ENCODE measurements around the gene PPIL3.
A peak's percentile ranks its signal among the peaks of the same experiment; 100 is the strongest.

The PPIL3 gene

GRCh38 chr2:200860092-200860795 is 28.6 kb downstream of the PPIL3 start:
- no peak for DNase-seq

DNA sequence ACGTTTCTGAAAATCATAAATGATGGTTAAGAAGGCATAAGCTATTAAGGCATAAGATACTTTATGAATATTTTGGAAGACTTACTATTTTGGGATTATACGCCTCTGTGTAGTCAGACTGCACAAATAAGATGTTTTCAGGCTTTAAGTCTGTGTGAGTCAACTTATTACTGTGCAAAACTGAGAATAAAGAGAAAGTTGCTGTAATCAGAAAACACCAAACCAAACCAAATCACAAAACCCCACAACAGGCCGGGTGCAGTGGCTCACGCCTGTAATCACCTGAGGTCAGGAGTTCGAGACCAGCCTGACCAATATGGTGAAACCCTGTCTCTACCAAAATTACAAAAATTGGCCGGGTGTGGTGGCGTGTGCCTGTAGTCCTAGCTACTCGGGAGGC is 32.1 kb downstream of the PPIL3 start:
- DNase-seq = no peak

DNA sequence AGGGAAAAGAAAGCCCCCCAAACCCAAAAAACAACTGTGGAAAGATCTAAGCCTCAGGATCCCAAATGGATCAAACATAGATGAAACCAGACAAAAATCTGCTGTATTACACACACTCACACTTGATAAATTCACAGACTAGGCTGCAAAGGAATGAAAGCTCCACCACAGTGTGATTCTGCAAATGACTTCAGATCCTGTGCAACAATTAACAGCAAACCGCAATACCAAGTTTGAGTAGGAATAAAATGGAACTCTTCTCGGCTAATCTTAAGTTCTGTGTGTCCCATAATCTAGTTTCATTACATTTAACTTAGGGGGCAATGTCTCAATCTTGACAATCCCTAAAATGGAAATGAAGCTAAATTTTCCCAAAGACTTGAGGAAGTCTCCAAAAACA is 36.3 kb downstream of the PPIL3 start:
- DNase-seq = no peak

GRCh38 chr2:200851398-200852248 is 37.3 kb downstream of the PPIL3 start:
- DNase-seq = no peak

- DNase-seq = no peak
Measured at GRCh38 chr2:200850512-200851256, 38.2 kb downstream of the PPIL3 start.

DNA sequence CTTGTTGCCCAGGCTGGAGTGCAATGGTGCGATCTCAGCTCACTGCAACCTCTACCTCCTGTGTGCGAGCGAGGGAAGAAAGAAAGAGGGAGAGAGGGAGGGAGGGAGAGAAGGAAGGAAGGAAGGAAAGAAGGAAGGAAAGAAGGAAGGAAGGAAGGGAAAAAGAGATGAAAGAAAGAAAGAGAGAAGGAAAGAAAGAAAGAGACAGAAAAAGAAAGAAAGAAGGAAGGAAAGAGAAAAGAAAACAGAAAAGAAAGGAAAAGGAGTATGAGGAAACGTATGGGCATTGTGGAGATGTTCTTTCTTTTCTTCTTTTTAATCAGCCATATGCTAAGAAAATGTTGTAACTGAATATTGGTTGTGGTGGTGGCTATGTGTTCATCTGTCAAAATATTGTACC is 40.9 kb downstream of the PPIL3 start:
- DNase-seq = no peak

DNA sequence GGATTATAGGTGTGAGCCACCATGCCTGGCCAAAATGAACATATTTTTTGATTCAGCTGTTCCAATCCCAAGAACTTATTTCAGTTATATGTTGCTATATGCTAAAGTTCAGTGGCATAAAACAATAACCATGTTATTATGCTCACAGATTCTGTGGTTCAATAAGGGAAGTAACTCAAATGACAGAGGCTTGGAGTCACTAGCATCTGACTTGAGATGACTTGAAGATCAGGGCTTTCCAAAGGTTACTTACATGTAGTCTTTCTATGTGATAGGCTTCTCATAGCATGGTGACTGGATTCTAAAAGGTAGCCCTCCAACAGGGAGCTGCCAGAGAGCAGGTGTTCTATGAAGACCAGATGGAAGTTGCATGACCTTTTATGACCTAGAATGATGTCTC is 41.6 kb downstream of the PPIL3 start:
- peak in 1 of 2 experiments; percentile 40 for DNase-seq

- no peak for DNase-seq
Measured at GRCh38 chr2:200845669-200846325, 43.1 kb downstream of the PPIL3 start.

DNA sequence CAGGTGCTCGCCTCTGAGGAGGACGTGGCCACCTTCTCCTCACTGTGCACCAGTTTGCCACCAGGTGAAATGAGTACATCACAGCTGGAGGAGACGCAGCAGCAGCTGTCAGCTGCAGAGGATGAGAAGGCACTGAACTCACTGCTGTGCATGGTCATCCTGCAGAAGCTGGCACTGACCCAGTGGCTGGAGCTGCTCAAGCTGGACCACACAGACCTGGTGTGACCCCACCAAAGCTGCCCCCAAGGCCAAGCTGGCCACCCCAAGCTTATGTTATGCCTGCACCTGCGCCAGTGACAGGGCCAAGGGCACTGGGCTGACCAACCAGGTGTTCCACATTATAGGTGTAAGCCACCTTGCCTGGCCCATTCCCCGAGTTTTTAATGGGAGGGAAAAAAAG is 43.7 kb downstream of the PPIL3 start:
- no peak for DNase-seq

DNA sequence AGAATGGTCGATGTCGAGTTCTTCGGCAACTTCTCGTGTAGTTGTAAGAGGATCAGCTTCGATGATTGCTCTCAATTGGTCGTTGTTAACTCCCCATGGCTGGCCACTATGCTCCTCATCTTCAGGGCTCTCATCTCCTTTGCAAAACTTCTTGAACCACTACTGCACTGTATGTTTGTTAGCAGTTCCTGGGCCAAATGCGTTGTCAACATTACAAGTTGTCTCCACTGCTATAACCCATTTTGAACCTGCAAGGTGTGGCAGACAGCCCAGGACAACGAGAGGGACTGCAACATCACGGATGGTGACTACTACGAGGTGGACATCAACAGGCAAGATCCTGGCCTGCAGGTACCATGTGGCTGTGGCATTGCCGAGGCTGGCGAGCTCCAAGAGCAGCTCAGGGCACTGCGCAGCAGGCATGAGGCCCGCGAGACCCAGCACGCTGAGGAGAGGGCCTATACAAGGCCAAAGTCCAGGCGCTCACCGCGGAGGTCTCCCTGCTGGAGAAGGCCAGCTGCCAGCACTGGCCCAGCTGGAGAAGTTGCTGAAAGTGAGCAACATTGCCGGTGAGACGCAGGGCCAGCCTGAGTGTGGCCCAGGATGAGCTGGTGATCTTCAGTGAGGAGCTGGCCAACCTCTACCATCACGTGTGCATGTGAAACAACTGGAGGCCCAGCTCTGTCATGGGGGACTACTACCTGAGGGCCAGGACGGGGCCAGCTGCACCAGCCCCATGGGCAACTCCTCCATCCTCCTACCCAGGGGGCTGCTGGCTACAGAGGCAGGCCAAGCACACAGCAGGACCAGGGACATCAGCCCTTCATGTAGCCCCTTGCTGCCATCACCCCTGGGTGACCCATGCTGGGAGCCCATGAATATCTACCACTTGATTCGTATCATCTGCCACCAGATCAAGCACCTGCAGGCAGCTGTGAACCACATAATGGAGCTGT is 44.6 kb downstream of the PPIL3 start:
- no peak for DNase-seq

DNA sequence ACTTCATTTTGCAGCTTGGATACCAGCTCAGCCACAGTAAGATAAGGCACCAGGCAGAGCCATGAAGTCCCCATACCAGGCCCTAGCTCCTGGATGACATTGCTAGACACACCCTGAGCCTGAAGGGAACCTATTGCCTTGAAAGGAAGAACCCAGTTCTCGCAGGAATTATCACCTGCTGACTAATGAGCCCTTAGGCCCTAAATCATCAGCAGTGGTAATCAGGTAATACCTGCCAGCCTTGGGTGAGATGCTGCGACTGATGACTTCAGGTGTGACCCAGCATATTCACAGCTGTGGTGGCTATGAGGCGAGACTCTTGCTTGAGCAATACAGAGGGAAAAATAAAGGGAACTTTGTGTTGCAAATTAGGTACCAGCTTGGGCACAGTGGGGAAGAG is 49.4 kb downstream of the PPIL3 start:
- DNase-seq = no peak

DNA sequence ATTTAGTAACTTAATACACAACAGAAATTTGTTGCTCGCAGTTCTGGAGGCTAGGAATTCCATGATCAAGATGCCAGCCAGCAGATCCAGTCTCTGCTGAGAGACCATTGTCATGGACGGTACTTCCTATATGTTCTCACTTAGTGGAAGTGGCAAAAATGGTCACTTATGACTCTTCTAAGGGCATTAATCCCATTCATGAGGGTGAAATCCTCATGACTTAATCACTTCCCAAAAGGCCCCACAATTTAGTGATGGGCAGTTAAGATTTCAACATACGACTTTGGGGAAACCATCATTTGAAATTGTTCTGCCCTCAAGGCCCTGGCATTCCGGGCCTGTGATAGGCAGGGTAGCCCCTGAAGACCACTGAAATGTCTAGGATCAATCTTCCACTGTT is 54.2 kb downstream of the PPIL3 start:
- DNase-seq = no peak

- DNase-seq = no peak
Measured at GRCh38 chr2:200829258-200829655, 59.6 kb downstream of the PPIL3 start.

DNA sequence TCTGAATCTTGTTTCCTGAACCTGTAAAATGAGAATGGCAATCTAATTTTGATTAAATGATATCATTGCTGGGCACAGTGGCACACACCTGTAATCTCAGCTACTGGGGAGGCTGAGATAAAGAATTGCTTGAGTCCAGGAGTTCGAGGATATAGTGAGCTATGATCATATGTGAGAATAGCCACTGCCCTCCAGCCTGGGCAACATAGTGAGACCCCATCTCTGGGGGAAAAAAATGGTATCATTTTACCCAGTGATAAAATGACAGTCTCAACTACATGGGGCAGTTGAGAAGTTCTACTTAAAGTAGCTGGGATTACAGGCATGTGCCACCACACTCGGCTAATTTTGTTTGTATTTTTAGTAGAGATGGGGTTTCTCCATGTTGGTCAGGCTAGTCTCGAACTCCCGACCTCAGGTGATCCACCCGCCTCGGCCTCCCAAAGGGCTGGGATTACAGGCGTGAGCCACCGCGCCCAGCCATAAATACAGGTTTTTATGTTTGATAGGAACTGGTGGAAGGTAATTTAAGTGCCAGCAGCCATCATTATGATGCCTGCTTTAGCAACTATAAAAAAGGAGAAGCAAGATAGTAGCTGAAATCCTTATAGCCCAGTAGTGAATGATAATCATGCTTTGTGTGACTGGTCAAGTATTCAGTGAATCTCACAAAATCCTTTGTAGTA is 60.2 kb downstream of the PPIL3 start:
- no peak for DNase-seq

- DNase-seq = no peak
Measured at GRCh38 chr2:200828104-200828503, 60.8 kb downstream of the PPIL3 start.

GRCh38 chr2:200821686-200822245 is 67.1 kb downstream of the PPIL3 start:
- DNase-seq = no peak
